Activated CD8-positive, alpha-beta T cell treated with anti-CD3 and anti-CD28 coated beads for 36 hours (primary cell): ENCODE results near the gene TLR3. TPM values are rescaled to one million over a fixed set of nuclear protein-coding genes. Genes with fewer than 3 reads are reported as not detected.

Source experiments
- ATAC-seq: fragments of 200-7000 bp; cut with Tn5 transposase; one replicate; pipeline ENCODE4 v1.10.0; 2021; ENCODE audit warnings: mild to moderate bottlenecking, moderate library complexity
- CTCF ChIA-PET: fragments of 350-600 bp; sonication (Branson Sonifier 250); formaldehyde crosslinking; loops from one replicate; lab custom pipeline; 2021; ENCODE audit warnings: antibody characterized with exemption; lab: Charles Lee
- POLR2A ChIA-PET: fragments of 350-600 bp; sonication (Branson Sonifier 250); formaldehyde crosslinking; loops from one replicate; lab custom pipeline; 2021; ENCODE audit warnings: antibody characterized with exemption; lab: Charles Lee
- DNase-seq: peaks from one replicate; pipeline ENCODE4 v3.0.0-alpha.2; 2020
- H3K27ac Mint-ChIP-seq: one replicate; pipeline ENCODE4 v1.8.0; 2021; ENCODE audit warnings: mild to moderate bottlenecking, mixed read lengths
- H3K27me3 Mint-ChIP-seq: one replicate; pipeline ENCODE4 v1.8.0; 2021; ENCODE audit warnings: mixed read lengths
- H3K36me3 Mint-ChIP-seq: one replicate; pipeline ENCODE4 v1.8.0; 2021; ENCODE audit warnings: low read depth, mixed read lengths
- H3K4me1 Mint-ChIP-seq: one replicate; pipeline ENCODE4 v1.8.0; 2021; ENCODE audit warnings: low read depth, mixed read lengths
- H3K4me3 Mint-ChIP-seq: one replicate; pipeline ENCODE4 v1.8.0; 2021; ENCODE audit warnings: mild to moderate bottlenecking, moderate library complexity, mixed read lengths
- H3K9me3 Mint-ChIP-seq: one replicate; pipeline ENCODE4 v1.8.0; 2021; ENCODE audit warnings: mixed read lengths
- CTCF ChIP-seq: fragments of 200-600 bp; IDR thresholded peaks from one replicate; pipeline ENCODE4 v1.8.0; 2022; ENCODE audit warnings: antibody characterized with exemption, mild to moderate bottlenecking
- intact Hi-C: fragments of 100-400 bp; cut with micrococcal nuclease; formaldehyde crosslinking; loops from one replicate; pipeline ENCODE4 v1.10.0; 2022
- total RNA-seq, 2 experiments: library from RNA; stranded (reverse); gene quantifications; one replicate each; pipeline ENCODE4 v1.2.3, GENCODE V29; 2021

Gene TLR3
- total RNA-seq, 2 experiments from 2014 or later = not detected

GRCh38 chr4:186029571-186030398, 39.2 kb upstream of the TLR3 start:
- DNase-seq (no peak), ATAC-seq (no peak)
- Mint-ChIP-seq H3K4me1 (no peaks in the 10 kb centered on the region), H3K4me3 (no peak overlapping the region), H3K9me3 (peaks cover 2% of the 10 kb centered on the region), H3K27me3 (peaks cover 16% of the 10 kb centered on the region), H3K36me3 (no peaks in the 10 kb centered on the region), H3K27ac (no peak overlapping the region)
- CTCF ChIA-PET = interaction anchor here (2.1 kb wide), 1 partner anchor 8 kb away, joined by 9 read pairs; no protein-coding TSS in a partner anchor
- POLR2A ChIA-PET = no interaction called here
- TF ChIP-seq CTCF = no peak
- intact Hi-C loops = no loop called here

- H3K4me1 Mint-ChIP-seq = no peaks in the 10 kb centered on the region
- no peaks in the 10 kb centered on the region for H3K36me3 Mint-ChIP-seq
- H3K27me3 Mint-ChIP-seq = peaks cover 19% of the 10 kb centered on the region
- ChIA-PET POLR2A (no interaction called here), CTCF (interaction anchor here (2.1 kb wide), 1 partner anchor 7 kb away, joined by 9 read pairs; no protein-coding TSS in a partner anchor)
- no peak for ATAC-seq
- no peak for TF ChIP-seq CTCF
- peaks cover 2% of the 10 kb centered on the region for H3K9me3 Mint-ChIP-seq
- no peak for DNase-seq
- no peak overlapping the region for H3K27ac Mint-ChIP-seq
- no peak overlapping the region for H3K4me3 Mint-ChIP-seq
- intact Hi-C loops = no loop called here
Observed at GRCh38 chr4:186030399-186030775, 38.6 kb upstream of the TLR3 start.

GRCh38 chr4:186030795-186031194, 38.2 kb upstream of the TLR3 start:
- H3K4me3 Mint-ChIP-seq = no peak overlapping the region
- intact Hi-C loops = no loop called here

GRCh38 chr4:186032259-186032658, 36.7 kb upstream of the TLR3 start:
- peaks cover 2% of the 10 kb centered on the region for H3K9me3 Mint-ChIP-seq
- POLR2A ChIA-PET = interaction anchor here (0.6 kb wide), 1 partner anchor 371 kb away, joined by 5 read pairs; no protein-coding TSS in a partner anchor

More at GRCh38 chr4:186030795-186031194, 38.2 kb upstream of the TLR3 start:
- TF ChIP-seq CTCF = no peak
- H3K27me3 Mint-ChIP-seq = peaks cover 19% of the 10 kb centered on the region
- ChIA-PET POLR2A (no interaction called here), CTCF (no interaction called here)
- no peaks in the 10 kb centered on the region for H3K36me3 Mint-ChIP-seq
- ATAC-seq (no peak), DNase-seq (no peak)
- peaks cover 2% of the 10 kb centered on the region for H3K9me3 Mint-ChIP-seq
- no peaks in the 10 kb centered on the region for H3K4me1 Mint-ChIP-seq
- no peak overlapping the region for H3K27ac Mint-ChIP-seq

More at GRCh38 chr4:186032259-186032658, 36.7 kb upstream of the TLR3 start:
- no peak overlapping the region for H3K27ac Mint-ChIP-seq
- TF ChIP-seq CTCF = no peak
- H3K4me1 Mint-ChIP-seq = no peaks in the 10 kb centered on the region
- DNase-seq = no peak
- H3K4me3 Mint-ChIP-seq = no peak overlapping the region
- intact Hi-C loops = no loop called here
- H3K27me3 Mint-ChIP-seq = peaks cover 27% of the 10 kb centered on the region
- H3K36me3 Mint-ChIP-seq = no peaks in the 10 kb centered on the region
- CTCF ChIA-PET = no interaction called here
- no peak for ATAC-seq
